ENCODE results near the gene AASDHPPT. TPM values are rescaled to one million over a fixed set of nuclear protein-coding genes. Genes with fewer than 3 reads are reported as not detected.

Gene AASDHPPT
- total RNA-seq, 1 experiment from 2014 or later: 47.1 TPM

DNA sequence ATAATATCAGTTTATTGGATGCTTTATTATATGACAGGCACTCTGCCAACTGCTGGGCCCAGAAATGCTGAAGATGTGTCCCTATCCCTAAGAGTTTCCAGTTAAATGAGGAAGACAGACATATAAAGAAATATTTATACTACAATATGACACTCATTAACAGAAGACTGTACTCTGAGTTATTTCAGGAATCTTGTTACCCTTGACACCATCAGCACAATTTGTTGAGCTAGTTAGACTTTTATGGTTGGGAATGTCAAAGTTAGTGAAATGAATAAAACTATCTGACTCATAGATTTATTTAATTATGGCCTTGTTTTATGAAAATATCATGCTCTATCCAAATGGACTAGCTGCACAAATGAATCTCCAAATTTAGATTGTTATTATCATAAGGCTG, 29.8 kb upstream of the AASDHPPT start:
- Histone ChIP-seq H3K23me2 (ENCODE audit: insufficient read length, low read depth, low read length, poor library complexity, severe bottlenecking) (no peaks in the 10 kb centered on the region), H3K4me1 (ENCODE audit: insufficient read depth, low read length) (no peaks in the 10 kb centered on the region), H3T11ph (ENCODE audit: low read length) (no peak overlapping the region), H4K91ac (ENCODE audit: insufficient read length, low read depth, low read length) (no peak overlapping the region), H2BK12ac (ENCODE audit: insufficient read length, low read depth, low read length) (no peak overlapping the region), H4K8ac (replicated peaks; ENCODE audit: insufficient read length, low read depth, low read length) (no peak overlapping the region), H2AK5ac (ENCODE audit: insufficient read length, low read length) (no peak overlapping the region), H3K4me2 (ENCODE audit: insufficient read depth, insufficient read length, low read length) (no peak overlapping the region), H3K79me1 (ENCODE audit: insufficient read depth, low read depth, low read length, poor library complexity, severe bottlenecking) (no peaks in the 10 kb centered on the region), H2BK15ac (ENCODE audit: low read depth, low read length) (no peak overlapping the region), H3K27me3 (ENCODE audit: insufficient read depth, low read length) (no peaks in the 10 kb centered on the region), H3K4ac (ENCODE audit: low read depth, low read length) (no peak overlapping the region), H4K5ac (ENCODE audit: insufficient read length, low read depth, low read length) (no peak overlapping the region), H3K14ac (ENCODE audit: insufficient read depth, low read length) (no peak overlapping the region), H3K18ac (ENCODE audit: insufficient read length, low read depth, low read length) (no peak overlapping the region), H2BK120ac (ENCODE audit: low read depth, low read length, poor library complexity, severe bottlenecking) (no peak overlapping the region), H3K9ac (ENCODE audit: extremely low read depth, insufficient read length, low read length) (no peak overlapping the region), H2BK5ac (ENCODE audit: insufficient read length, low read length) (no peak overlapping the region), H2AFZ (ENCODE audit: low read length) (no peak overlapping the region), H3K27ac (ENCODE audit: insufficient read length, low read depth, low read length) (no peak overlapping the region), H3K79me2 (ENCODE audit: insufficient read depth, low read length) (no peaks in the 10 kb centered on the region), H2BK20ac (ENCODE audit: low read depth, low read length, poor library complexity, severe bottlenecking) (no peak overlapping the region), H4K20me1 (ENCODE audit: control insufficient read depth, insufficient read depth, insufficient read length) (no peaks in the 10 kb centered on the region), H3K23ac (ENCODE audit: insufficient read length, low read depth, low read length) (no peak overlapping the region), H3K9me3 (ENCODE audit: control insufficient read depth, low read depth, low read length) (no peaks in the 10 kb centered on the region), H3K56ac (ENCODE audit: insufficient read length, low read depth, low read length) (no peak overlapping the region)
- H3K27ac Mint-ChIP-seq: no peak overlapping the region
- no peaks in the 10 kb centered on the region for H3K27me3 Mint-ChIP-seq (ENCODE audit: low read depth)
- H3K36me3 Mint-ChIP-seq (ENCODE audit: insufficient read depth in 1 of 3, low read depth in 3 of 3): no peaks in the 10 kb centered on the region
- no peaks in the 10 kb centered on the region for H3K9me3 Mint-ChIP-seq
- H3K4me1 Mint-ChIP-seq: peaks cover 2 to 3% of the 10 kb centered on the region in 2 experiments; a peak in 2 of 4 replicates
- no peak for DNase-seq
- H3K4me3 Mint-ChIP-seq: no peak overlapping the region
- TF ChIP-seq, protein P1, sequence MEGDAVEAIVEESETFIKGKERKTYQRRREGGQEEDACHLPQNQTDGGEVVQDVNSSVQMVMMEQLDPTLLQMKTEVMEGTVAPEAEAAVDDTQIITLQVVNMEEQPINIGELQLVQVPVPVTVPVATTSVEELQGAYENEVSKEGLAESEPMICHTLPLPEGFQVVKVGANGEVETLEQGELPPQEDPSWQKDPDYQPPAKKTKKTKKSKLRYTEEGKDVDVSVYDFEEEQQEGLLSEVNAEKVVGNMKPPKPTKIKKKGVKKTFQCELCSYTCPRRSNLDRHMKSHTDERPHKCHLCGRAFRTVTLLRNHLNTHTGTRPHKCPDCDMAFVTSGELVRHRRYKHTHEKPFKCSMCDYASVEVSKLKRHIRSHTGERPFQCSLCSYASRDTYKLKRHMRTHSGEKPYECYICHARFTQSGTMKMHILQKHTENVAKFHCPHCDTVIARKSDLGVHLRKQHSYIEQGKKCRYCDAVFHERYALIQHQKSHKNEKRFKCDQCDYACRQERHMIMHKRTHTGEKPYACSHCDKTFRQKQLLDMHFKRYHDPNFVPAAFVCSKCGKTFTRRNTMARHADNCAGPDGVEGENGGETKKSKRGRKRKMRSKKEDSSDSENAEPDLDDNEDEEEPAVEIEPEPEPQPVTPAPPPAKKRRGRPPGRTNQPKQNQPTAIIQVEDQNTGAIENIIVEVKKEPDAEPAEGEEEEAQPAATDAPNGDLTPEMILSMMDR (conservative IDR thresholded peaks at IDR 0.05): no peak
